ENCODE data around the gene ZDHHC3.
A peak's percentile ranks its signal among the peaks of the same experiment; 100 is the strongest.

The ZDHHC3 gene, protein sequence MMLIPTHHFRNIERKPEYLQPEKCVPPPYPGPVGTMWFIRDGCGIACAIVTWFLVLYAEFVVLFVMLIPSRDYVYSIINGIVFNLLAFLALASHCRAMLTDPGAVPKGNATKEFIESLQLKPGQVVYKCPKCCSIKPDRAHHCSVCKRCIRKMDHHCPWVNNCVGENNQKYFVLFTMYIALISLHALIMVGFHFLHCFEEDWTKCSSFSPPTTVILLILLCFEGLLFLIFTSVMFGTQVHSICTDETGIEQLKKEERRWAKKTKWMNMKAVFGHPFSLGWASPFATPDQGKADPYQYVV

DNA sequence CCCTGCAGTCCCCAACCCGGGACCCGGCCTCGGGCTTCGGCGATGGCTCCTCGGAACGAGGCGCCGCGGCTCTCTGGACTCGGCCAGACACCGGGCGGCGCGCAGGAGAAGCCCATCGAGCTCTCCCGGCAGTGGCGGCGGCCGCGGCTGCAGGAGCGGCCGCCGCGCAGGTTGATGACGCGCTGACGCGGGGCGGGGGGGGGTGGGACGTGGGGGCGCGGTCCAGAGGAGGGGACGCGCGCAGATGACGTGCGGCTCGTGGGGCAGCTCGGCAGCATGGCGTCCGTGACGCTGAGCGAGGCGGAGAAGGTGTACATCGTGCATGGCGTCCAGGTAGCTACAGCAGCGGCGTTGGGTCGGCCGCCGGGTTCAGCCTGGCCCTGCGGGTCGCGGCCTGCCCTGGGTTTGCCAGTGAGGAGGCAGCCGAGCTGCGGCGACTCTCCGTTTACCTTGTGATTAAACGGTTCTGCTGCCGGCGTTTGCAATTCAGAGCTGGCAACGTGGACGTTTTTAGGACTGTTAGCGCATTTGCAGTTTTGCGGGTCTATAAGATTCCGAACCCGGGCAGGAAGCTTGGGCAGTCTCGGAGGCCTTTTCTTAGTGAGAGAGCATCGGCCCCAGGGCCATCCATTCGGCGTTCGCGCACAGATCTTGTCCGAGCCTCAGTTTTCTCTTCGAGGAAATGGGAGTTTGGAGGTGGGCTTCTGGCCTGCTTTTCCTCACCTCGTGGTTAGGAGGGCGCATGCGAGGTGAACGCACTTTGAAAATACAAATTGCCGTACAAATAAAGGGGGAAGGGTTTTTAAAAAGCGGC lies at the start of gene ZDHHC3, which contains the start of gene EXOSC7:
ZDHHC3 (minus strand) TSS at position 173 of the 814 bp plus-strand sequence. CDS start 16,738 bp downstream, outside the sequence.
EXOSC7 (plus strand) TSS at position 243 of the 814 bp plus-strand sequence; CDS start at position 277, 34 bp downstream.
- peak; percentile 87 for DNase-seq (ENCODE audit: low read depth)
- TF ChIP-seq, protein P1, sequence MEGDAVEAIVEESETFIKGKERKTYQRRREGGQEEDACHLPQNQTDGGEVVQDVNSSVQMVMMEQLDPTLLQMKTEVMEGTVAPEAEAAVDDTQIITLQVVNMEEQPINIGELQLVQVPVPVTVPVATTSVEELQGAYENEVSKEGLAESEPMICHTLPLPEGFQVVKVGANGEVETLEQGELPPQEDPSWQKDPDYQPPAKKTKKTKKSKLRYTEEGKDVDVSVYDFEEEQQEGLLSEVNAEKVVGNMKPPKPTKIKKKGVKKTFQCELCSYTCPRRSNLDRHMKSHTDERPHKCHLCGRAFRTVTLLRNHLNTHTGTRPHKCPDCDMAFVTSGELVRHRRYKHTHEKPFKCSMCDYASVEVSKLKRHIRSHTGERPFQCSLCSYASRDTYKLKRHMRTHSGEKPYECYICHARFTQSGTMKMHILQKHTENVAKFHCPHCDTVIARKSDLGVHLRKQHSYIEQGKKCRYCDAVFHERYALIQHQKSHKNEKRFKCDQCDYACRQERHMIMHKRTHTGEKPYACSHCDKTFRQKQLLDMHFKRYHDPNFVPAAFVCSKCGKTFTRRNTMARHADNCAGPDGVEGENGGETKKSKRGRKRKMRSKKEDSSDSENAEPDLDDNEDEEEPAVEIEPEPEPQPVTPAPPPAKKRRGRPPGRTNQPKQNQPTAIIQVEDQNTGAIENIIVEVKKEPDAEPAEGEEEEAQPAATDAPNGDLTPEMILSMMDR (conservative IDR thresholded peaks at IDR 0.05; ENCODE audit: low read depth, low read length) = no peak
- peak within 1 kb of the TSS; percentile 98 for H3K4me3 ChIP-seq (ENCODE audit: low read depth, low read length)

DNA sequence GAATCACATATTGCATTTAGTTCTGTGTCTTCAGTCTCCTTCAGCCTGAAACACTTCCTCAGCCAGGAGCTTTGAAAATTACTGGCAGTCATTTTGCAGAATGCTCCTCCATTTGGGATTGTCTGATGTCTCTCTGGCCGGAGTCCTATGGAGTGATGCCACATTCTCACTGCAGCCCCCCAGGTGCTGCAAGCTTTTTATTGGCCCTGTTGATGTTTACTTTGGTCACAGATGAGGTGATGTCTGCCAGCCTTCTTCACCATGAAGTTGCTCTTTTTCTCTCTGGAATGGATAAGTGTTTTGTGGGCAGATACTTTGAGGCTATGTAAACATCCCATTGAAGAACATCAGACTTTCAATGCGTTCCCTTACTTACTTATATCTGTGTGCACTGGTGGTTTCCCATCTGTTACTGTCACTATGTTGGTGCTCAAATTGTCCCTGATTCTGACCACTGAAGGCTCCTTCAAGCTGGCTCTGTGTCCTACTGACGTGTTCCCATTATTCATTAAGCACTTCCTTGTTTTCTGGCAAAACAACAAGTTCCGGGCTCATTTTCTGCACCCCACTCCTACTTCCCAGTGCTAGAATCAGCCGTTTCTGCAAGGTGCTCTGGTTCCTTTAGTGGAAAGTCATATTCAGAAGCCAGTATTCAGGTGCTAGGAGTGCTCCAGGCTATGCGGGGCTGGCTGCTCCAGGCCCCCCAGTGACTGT lies 48.7 kb upstream of the ZDHHC3 start:
- no peak for DNase-seq (ENCODE audit: low read depth)
- TF ChIP-seq, protein P1 (conservative IDR thresholded peaks at IDR 0.05; ENCODE audit: low read depth, low read length) = no peak
- no peak overlapping the region for H3K4me3 ChIP-seq (ENCODE audit: low read depth, low read length)

DNA sequence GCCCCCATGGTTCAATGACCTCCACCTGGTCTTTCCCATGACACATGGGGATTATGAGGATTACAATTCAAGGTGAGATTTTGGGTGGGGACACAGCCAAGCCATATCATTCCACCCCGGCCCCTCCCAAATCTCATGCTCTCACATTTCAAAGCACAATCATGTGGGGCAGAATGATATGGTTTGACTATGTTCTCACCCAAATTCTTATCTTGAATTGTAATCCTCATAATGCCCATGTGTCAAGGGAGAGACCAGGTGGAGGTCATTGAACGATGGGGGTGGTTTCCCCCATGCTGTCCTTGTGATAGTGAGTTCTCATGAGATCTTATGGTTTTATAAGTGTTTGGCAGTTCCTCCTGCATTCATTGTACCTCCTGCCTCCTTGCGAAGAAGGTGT lies 47.7 kb upstream of the ZDHHC3 start:
- H3K4me3 ChIP-seq (ENCODE audit: low read depth, low read length) = no peak overlapping the region
- DNase-seq (ENCODE audit: low read depth) = no peak
- TF ChIP-seq, protein P1 (conservative IDR thresholded peaks at IDR 0.05; ENCODE audit: low read depth, low read length) = no peak

DNA sequence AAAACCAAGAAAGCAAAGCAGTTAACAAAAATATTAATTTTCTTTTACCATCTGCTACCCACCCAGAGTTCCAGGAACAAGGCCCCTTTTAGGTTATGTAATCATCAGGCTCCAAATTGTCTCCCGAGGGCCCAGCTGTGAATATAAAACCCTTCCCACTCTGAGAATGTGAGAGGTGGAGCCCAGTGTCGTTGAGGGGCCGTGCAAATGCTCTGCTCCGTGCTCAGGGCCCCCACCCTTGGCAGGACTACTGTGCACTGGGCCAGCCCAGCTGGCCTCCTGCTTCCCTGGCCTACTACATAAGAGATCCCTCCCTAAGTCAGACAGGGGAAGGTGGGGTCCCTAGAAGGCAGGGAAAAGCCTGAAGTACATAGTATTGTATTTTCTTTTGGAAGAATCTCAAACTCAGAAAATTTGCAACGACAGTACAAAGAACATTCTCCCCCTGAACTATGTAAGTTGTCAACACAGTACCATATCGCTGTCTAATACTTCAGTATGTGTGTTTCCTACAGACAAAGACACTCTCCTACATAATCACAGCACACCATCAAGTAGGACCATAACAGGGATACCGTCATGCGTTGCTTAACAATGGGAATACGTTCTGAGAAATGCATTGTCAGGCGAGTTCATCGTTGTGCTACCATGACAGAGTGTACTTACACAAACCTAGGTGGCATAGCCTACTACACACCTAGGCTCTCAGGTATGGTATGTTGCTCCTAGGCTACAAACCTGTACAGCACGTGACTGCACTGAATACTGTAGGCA lies 45.7 kb upstream of the ZDHHC3 start:
- TF ChIP-seq, protein P1 (conservative IDR thresholded peaks at IDR 0.05; ENCODE audit: low read depth, low read length) = no peak
- peak; percentile 33 for DNase-seq (ENCODE audit: low read depth)
- no peak overlapping the region for H3K4me3 ChIP-seq (ENCODE audit: low read depth, low read length)

DNA sequence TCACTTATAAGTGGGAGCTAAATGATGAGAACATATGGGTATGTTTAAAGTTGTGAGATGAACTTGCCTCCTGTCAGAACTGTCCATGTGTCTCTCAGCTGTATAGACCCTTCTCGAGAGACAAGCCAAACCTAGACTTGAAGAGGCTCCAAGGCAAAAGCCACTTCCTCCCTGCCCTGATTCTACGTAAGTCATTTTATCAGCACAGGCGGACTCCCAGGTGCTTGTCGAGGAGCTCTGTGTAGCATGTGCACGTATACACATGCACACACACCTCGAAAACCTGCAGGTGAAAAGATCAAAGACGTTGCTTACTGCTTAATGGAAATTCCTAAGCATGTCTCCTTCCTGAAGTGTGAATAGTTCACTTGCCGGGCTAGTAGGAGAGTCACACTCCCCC lies 44.6 kb upstream of the ZDHHC3 start:
- H3K4me3 ChIP-seq (ENCODE audit: low read depth, low read length) = no peak overlapping the region
- DNase-seq (ENCODE audit: low read depth) = no peak
- TF ChIP-seq, protein P1 (conservative IDR thresholded peaks at IDR 0.05; ENCODE audit: low read depth, low read length) = no peak

DNA sequence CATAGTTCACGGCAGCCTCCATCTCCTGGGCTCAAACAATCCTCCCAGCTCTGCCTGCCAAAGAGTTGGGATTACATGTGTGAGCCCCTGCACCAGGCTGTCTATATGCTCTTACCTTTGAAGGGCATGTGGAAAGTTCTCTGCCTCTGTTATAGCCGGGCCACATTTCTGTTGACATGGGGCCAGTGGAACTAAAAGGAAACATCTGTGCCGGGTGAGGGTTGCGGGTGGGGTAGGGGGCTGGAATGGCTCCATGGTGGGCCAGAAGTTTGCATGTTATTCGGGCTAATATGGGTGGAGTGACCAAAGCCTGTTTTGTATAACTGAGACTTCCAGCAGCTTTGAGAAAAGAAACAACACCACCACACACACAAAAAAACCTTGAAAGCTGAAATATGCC lies 41.8 kb upstream of the ZDHHC3 start:
- no peak overlapping the region for H3K4me3 ChIP-seq (ENCODE audit: low read depth, low read length)
- TF ChIP-seq, protein P1 (conservative IDR thresholded peaks at IDR 0.05; ENCODE audit: low read depth, low read length) = no peak
- DNase-seq (ENCODE audit: low read depth) = no peak
